ENCODE data around the gene GRID1. TPM values are rescaled to one million over a fixed set of nuclear protein-coding genes. Genes with fewer than 3 reads are reported as not detected.

Gene GRID1
- total RNA-seq, 1 donor, result not detected

DNA sequence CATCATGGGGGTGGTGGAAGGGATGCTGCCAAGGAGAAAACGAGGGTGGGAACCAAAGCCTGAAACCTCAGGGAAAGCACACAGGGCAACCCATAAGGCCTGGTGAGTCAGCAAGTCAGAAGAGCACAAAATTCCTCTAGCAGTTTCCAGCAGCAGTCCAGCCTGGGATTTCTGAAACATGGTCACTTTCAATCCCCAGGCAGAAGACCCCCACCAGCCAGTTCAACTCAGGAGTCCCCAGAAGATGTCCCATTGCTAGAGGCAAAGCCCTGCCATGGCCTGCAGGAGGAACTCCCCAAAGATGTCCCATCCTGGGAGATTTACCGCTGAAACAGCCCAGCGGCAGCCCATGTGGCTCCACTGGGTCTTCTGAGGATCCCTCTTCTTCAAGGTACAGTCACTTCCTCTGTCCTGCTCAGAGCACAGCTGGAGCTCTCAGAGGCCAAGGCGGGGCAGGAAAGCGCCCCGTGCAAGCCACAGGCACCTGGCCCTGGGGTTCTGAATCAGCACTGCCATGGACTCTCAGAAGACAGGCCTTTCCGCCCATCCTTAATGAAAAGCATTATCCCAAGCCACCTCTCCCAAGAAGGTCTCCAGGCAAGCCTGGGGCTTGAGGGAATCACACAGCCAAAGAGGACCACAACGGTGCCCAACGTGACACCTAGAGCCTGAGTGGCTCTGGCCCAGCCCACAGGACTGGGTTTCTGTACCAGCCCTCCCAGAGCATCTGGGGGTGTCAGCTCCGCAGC, 196.9 kb downstream of the GRID1 start:
- no peak overlapping the region for H3K4me3 ChIP-seq (ENCODE audit: low read depth, low read length)
- DNase-seq (ENCODE audit: low read depth), result no peak
- no peak for TF ChIP-seq CTCF (IDR thresholded peaks at IDR 0.05; ENCODE audit: insufficient read depth, low read depth, low read length)

DNA sequence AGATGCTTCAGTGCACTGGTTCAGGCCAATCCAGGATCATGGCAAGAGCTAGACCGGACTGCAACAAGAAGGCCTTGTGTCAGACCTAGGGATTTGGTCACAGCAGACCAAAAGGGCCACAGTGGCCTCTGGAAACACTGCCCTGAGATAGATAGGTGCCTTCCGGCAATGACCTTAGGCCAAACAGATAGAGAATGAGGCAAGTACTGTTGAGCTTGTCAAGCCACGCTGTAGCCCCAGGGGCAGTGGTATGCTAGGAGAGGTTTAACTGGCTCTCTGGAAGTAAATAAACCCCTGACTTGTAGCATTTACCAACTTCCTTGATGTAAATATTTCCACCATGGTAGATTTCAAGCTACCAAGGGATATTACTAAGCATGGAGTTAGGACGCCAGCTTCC, 197.5 kb downstream of the GRID1 start:
- DNase-seq (ENCODE audit: low read depth), result no peak
- TF ChIP-seq CTCF (IDR thresholded peaks at IDR 0.05; ENCODE audit: insufficient read depth, low read depth, low read length), result no peak
- H3K4me3 ChIP-seq (ENCODE audit: low read depth, low read length), result no peak overlapping the region

DNA sequence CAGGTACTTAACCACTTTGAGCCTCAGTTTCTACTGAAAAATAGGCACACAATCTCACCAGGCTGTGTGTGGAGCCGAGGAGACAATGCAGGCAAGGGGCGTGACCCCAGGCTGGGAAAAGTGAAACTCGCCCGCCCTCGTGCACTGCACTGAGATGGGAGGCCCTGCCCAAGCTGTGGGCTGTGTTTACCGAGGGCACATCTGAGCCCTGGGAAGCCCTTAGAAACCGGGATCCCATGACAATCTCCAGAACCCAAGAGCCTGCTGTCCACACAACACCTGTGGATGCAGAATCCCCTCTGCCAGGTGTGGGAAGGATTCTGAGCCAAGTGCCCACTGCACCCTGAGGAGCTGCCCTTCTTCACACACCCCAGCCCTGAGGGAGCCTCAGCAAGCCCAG, 198.3 kb downstream of the GRID1 start:
- no peak for DNase-seq (ENCODE audit: low read depth)
- no peak for TF ChIP-seq CTCF (IDR thresholded peaks at IDR 0.05; ENCODE audit: insufficient read depth, low read depth, low read length)
- H3K4me3 ChIP-seq (ENCODE audit: low read depth, low read length), result no peak overlapping the region

DNA sequence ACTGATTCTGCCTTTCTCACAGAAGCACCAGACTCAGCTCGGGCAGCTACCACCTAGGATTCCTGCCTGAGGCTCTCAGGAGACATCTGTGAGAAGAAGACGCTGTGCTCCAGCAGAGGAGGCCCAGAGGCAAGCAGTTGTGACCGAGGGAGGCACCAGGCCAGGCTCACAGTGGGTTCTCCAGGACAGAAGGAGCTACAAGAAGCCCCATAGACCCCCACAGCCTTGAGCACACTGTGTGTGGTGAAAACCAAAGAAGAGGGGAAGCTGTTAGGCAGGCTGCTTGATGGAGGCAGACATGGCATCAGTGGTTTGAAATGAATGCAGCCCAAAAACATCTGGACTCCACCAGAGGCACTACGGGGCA, 198.8 kb downstream of the GRID1 start:
- no peak for DNase-seq (ENCODE audit: low read depth)
- no peak overlapping the region for H3K4me3 ChIP-seq (ENCODE audit: low read depth, low read length)
- no peak for TF ChIP-seq CTCF (IDR thresholded peaks at IDR 0.05; ENCODE audit: insufficient read depth, low read depth, low read length)

DNA sequence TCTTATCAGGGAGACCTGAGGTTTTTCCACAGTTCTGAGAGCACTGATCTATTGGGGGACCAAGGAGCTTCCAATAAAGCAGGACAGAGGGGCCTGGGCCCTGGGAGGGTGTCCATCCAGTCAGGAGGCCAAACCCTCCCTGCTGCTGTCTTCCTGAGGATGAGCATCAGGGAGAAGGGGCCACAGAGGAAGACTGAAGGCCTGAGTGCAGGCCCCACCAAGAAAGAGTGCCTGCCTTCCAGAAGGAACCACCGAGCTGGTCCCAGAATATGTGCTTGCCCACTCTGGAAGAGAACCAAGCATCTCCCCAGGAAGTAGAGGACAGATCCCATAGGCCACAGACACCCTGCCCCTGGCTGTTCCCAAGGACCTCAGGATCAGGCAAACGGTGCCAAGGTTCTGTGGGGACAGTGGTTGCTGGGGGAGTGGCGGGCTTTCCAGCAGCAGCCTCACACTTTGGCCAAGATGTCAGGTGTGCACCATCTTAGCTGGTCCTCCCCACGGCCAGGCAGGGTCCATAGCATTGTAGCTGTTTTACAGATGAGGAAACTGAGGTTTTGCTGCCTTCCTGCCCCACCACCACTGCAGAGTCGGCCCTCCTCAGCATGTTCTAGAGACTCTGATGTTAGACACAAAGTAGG, 199.4 kb downstream of the GRID1 start:
- H3K4me3 ChIP-seq (ENCODE audit: low read depth, low read length), result no peak overlapping the region
- TF ChIP-seq CTCF (IDR thresholded peaks at IDR 0.05; ENCODE audit: insufficient read depth, low read depth, low read length), result no peak
- DNase-seq (ENCODE audit: low read depth), result no peak

GRCh38 chr10:86165666-86166065, 200.9 kb downstream of the GRID1 start:
- TF ChIP-seq CTCF (IDR thresholded peaks at IDR 0.05; ENCODE audit: insufficient read depth, low read depth, low read length), result no peak
- DNase-seq (ENCODE audit: low read depth), result no peak
- H3K4me3 ChIP-seq (ENCODE audit: low read depth, low read length), result no peak overlapping the region

Measured in fibroblast of villous mesenchyme (primary cell).